CD4-positive, alpha-beta T cell treated with Interleukin-2 at 100 ng/mL for 4 hours (primary cell): ENCODE results near the gene PPP1R1A.

Experiments
- DNase-seq: peaks from one replicate; pipeline ENCODE4 v3.0.0-alpha.2; 2020; ENCODE audit warnings: low spot score

The PPP1R1A gene

GRCh38 chr12:54529581-54529980 is 58.9 kb downstream of the PPP1R1A start:
- DNase-seq = no peak
